ENCODE data around the gene CLEC16A.

CLEC16A gene

GRCh38 chr16:10972819-10973464, 28.6 kb downstream of the CLEC16A start:
- DNase-seq (ENCODE audit: insufficient read length, low spot score) (no peak), FAIRE-seq (no peak)
- no peak for TF ChIP-seq SPI1 (IDR thresholded peaks at IDR 0.05; ENCODE audit: low read depth, low read length)
- TF ChIP-seq POU2F2 (IDR thresholded peaks at IDR 0.05; ENCODE audit: low read depth, low read length) = no peak
- TF ChIP-seq PAX5 (IDR thresholded peaks at IDR 0.05; ENCODE audit: insufficient read depth, low read length, severe bottlenecking) = no peak
- no peak for TF ChIP-seq POLR2AphosphoS5 (IDR thresholded peaks at IDR 0.05; ENCODE audit: low read depth, low read length)
- TF ChIP-seq POLR2A (IDR thresholded peaks at IDR 0.05; ENCODE audit: low read depth, low read length) = no peak
- no peak for TF ChIP-seq TAF1 (IDR thresholded peaks at IDR 0.05; ENCODE audit: low read depth, low read length)

DNA sequence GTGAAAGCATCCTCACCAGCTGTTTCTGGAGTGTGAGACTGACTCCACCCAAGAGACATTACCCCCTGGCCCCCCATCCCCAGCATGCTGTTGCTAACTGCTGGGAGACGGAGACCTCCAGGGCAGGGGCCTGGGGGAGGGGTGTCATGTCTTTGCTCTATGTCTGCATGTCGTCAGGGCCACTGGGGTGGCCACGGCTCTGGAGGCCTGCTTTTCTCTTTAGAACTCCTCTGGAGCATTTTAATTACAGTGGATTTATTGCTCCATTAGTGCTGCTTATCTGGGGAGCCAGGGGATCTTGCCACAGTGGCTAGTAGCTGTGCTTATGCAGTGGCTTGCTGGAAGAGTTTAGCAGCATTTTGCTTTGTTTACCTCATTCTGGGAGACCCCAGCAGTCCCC, 32.3 kb downstream of the CLEC16A start:
- TF ChIP-seq PAX5 (IDR thresholded peaks at IDR 0.05; ENCODE audit: insufficient read depth, low read length, severe bottlenecking) = no peak
- TF ChIP-seq TAF1 (IDR thresholded peaks at IDR 0.05; ENCODE audit: low read depth, low read length) = no peak
- TF ChIP-seq SPI1 (IDR thresholded peaks at IDR 0.05; ENCODE audit: low read depth, low read length) = no peak
- TF ChIP-seq POLR2AphosphoS5 (IDR thresholded peaks at IDR 0.05; ENCODE audit: low read depth, low read length) = no peak
- no peak for TF ChIP-seq POU2F2 (IDR thresholded peaks at IDR 0.05; ENCODE audit: low read depth, low read length)
- no peak for TF ChIP-seq POLR2A (IDR thresholded peaks at IDR 0.05; ENCODE audit: low read depth, low read length)
- FAIRE-seq (no peak), DNase-seq (ENCODE audit: insufficient read length, low spot score) (no peak)

GRCh38 chr16:10978124-10978523, 33.8 kb downstream of the CLEC16A start:
- TF ChIP-seq POLR2A (IDR thresholded peaks at IDR 0.05; ENCODE audit: low read depth, low read length) (no peak), TAF1 (IDR thresholded peaks at IDR 0.05; ENCODE audit: low read depth, low read length) (no peak), PAX5 (IDR thresholded peaks at IDR 0.05; ENCODE audit: insufficient read depth, low read length, severe bottlenecking) (no peak)
- DNase-seq (ENCODE audit: insufficient read length, low spot score) (no peak), FAIRE-seq (no peak)

DNA sequence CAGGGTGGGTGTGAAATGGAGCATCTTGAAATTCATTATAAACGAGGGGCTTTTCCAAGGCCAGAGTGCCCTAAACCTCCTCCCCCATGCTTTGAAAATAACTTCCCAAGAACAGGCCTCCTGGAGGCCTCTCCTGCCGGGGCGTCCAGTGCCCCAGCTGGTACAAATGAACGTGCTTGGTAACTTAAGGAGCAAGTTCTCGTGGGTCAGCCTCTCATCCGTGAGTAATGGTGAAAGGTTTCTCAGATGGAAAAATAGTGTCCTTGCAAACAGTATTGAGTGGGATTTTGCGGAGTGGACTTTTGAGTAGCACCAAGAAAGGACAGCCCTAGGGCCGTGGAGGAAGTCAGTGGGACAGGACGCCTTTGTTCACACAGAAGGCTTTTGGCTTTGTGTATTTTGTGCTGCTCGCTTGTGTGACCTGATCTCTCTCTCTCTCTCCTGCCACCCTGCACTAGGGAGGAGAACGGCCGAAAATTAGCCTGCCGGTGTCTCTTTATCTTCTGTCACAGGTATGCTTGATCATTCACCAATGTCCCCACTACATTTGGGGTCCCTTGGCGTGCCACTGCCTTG, 34.6 kb downstream of the CLEC16A start:
- DNase-seq (ENCODE audit: insufficient read length, low spot score) (no peak), FAIRE-seq (no peak)
- TF ChIP-seq POLR2AphosphoS5 (IDR thresholded peaks at IDR 0.05; ENCODE audit: low read depth, low read length) = no peak
- no peak for TF ChIP-seq POLR2A (IDR thresholded peaks at IDR 0.05; ENCODE audit: low read depth, low read length)
- no peak for TF ChIP-seq SPI1 (IDR thresholded peaks at IDR 0.05; ENCODE audit: low read depth, low read length)
- no peak for TF ChIP-seq PAX5 (IDR thresholded peaks at IDR 0.05; ENCODE audit: insufficient read depth, low read length, severe bottlenecking)
- TF ChIP-seq TAF1 (IDR thresholded peaks at IDR 0.05; ENCODE audit: low read depth, low read length) = no peak

DNA sequence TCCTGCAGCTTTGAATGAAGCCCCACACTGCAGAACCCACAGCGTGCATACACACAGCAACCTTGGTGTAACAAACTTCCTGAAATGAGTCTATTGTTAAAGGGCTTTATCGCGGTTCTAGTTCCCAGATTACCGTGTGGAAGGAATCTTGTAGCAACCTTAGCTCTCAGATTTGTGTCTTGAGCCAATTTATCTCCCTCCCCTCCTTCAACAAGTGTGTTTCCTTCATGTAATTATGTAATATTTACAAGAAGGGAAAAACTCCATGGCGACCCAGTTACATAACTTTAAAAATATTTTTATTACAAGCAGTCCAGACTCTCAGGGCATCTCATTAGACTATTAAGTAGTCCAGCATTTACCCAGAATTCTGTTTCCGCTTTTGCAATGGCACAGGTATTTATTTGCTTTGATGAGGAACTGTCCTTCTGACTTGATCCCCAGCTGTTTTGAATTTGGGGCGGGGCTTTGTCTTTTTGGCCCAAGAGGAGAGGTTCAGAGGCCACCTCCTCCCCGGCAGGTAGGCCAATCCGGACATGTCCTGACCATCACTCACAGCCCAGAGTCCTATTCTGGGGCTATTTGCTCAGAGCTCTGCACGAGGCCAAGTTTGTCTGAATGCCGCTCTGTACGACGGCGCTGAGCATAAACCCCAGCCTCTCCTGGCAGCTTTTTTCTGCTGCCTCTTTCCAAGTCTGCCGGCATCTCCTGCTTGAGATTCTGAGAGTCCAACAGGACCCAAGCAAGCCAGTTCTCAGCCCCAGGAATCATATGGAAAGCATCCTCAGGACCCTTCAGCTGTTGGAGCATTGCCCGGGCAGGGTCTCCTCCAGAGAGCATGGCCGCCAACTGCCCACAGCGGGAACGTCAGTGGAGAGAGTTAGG, 35.6 kb downstream of the CLEC16A start:
- TF ChIP-seq POLR2A (IDR thresholded peaks at IDR 0.05; ENCODE audit: low read depth, low read length) = no peak
- no peak for TF ChIP-seq PAX5 (IDR thresholded peaks at IDR 0.05; ENCODE audit: insufficient read depth, low read length, severe bottlenecking)
- no peak for TF ChIP-seq SPI1 (IDR thresholded peaks at IDR 0.05; ENCODE audit: low read depth, low read length)
- TF ChIP-seq TAF1 (IDR thresholded peaks at IDR 0.05; ENCODE audit: low read depth, low read length) = no peak
- TF ChIP-seq POLR2AphosphoS5 (IDR thresholded peaks at IDR 0.05; ENCODE audit: low read depth, low read length) = no peak
- TF ChIP-seq POU2F2 (IDR thresholded peaks at IDR 0.05; ENCODE audit: low read depth, low read length) = no peak
- FAIRE-seq = no peak

GRCh38 chr16:10980813-10981212, 36.4 kb downstream of the CLEC16A start:
- TF ChIP-seq POLR2A (IDR thresholded peaks at IDR 0.05; ENCODE audit: low read depth, low read length) (no peak), PAX5 (IDR thresholded peaks at IDR 0.05; ENCODE audit: insufficient read depth, low read length, severe bottlenecking) (no peak), POLR2AphosphoS5 (IDR thresholded peaks at IDR 0.05; ENCODE audit: low read depth, low read length) (no peak), SPI1 (IDR thresholded peaks at IDR 0.05; ENCODE audit: low read depth, low read length) (no peak), TAF1 (IDR thresholded peaks at IDR 0.05; ENCODE audit: low read depth, low read length) (no peak), POU2F2 (IDR thresholded peaks at IDR 0.05; ENCODE audit: low read depth, low read length) (no peak)
- no peak for DNase-seq (ENCODE audit: insufficient read length, low spot score)
- FAIRE-seq = no peak

More for the DNA sequence above, 35.6 kb downstream of the CLEC16A start:
- DNase-seq (ENCODE audit: insufficient read length, low spot score) = no peak

DNA sequence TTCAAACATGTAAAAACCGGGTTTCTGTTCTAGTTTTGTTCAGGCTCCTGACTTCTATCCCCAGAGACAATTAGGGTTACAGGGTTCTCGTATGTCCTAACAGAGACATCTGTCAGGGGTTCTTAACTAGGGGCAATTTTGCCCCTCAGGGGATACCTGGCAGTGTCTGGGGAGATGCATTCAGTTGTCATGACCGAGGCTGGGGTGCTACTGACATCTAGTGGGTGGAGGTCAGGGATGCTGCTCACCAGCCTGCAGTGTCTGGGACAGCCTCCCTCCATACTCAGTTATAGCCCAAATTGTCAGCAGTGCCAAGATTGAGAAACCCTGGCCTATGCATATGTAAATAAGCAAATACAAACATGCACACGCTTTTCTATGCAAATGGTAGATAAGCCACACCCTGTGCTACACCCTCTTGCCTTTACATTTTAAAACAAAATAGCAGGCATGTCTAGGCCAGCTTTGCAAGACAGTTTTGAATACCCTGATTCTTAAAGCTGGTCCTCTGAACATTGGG, 37.4 kb downstream of the CLEC16A start:
- TF ChIP-seq PAX5 (IDR thresholded peaks at IDR 0.05; ENCODE audit: insufficient read depth, low read length, severe bottlenecking) (no peak), POU2F2 (IDR thresholded peaks at IDR 0.05; ENCODE audit: low read depth, low read length) (peak; percentile 99)
- DNase-seq (ENCODE audit: insufficient read length, low spot score) (no peak), FAIRE-seq (peak; percentile 86)

- DNase-seq (ENCODE audit: insufficient read length, low spot score) (no peak), FAIRE-seq (peak; percentile 35)
- no peak for TF ChIP-seq PAX5 (IDR thresholded peaks at IDR 0.05; ENCODE audit: insufficient read depth, low read length, severe bottlenecking)
- peak; percentile 63 for TF ChIP-seq POU2F2 (IDR thresholded peaks at IDR 0.05; ENCODE audit: low read depth, low read length)
Measured at GRCh38 chr16:10982465-10983150, 38.2 kb downstream of the CLEC16A start.

GRCh38 chr16:10983159-10983558, 38.8 kb downstream of the CLEC16A start:
- TF ChIP-seq SPI1 (IDR thresholded peaks at IDR 0.05; ENCODE audit: low read depth, low read length) (no peak), TAF1 (IDR thresholded peaks at IDR 0.05; ENCODE audit: low read depth, low read length) (no peak), POU2F2 (IDR thresholded peaks at IDR 0.05; ENCODE audit: low read depth, low read length) (no peak), PAX5 (IDR thresholded peaks at IDR 0.05; ENCODE audit: insufficient read depth, low read length, severe bottlenecking) (no peak), POLR2A (IDR thresholded peaks at IDR 0.05; ENCODE audit: low read depth, low read length) (no peak), POLR2AphosphoS5 (IDR thresholded peaks at IDR 0.05; ENCODE audit: low read depth, low read length) (no peak)
- DNase-seq (ENCODE audit: insufficient read length, low spot score) (no peak), FAIRE-seq (peak; percentile 31)

Measured in GM12891 (cell line).